Fibroblast of skin of left quadriceps (primary cell): ENCODE data around the gene ABCA7.
"Not testable (repeated sequence)": the region's sequence is repeated elsewhere in the genome, so short reads cannot be mapped to it uniquely, and the experiment has no call there.

Source experiments
- DNase-seq, 2 experiments: peaks; one replicate each; pipeline ENCODE4 v3.0.0-alpha.2; 2013; ENCODE audit warnings: low read depth in 2 of 2

ABCA7 gene

DNA sequence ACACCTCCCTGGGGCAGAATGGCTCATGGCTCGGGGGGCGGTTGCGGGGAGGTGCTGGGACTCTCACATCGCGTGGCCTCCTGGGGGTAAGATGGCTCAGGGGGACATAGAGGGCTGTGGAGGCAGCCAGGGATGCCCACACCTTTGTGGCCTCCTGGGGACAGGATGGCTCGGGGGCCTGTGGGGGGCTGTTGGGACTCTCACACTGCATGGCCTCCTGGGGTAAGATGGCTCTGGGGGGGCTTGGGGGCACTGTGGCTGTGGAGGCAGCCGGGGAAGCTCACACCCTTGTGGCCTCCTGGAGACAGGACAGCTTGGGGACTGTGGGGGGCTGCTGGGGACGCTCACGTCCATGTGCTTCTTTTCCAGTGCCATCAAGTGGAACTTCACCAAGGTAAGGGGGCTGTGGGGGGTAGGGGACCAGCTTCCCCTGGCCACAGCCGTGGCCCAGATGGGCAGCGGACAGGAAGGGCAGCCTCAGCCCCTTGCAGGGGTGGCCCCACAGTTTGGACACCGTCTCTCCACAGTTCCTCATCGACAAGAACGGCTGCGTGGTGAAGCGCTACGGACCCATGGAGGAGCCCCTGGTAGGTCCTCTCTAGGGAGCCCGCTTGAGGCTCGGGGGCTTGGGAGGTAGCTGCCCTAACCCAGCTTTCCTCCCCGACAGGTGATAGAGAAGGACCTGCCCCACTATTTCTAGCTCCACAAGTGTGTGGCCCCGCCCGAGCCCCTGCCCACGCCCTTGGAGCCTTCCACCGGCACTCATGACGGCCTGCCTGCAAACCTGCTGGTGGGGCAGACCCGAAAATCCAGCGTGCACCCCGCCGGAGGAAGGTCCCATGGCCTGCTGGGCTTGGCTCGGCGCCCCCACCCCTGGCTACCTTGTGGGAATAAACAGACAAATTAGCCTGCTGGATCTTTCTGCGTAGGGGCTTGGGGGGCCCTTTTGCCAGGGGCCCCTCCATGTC lies 66.2 kb downstream of the ABCA7 start:
- DNase-seq = no peak

DNA sequence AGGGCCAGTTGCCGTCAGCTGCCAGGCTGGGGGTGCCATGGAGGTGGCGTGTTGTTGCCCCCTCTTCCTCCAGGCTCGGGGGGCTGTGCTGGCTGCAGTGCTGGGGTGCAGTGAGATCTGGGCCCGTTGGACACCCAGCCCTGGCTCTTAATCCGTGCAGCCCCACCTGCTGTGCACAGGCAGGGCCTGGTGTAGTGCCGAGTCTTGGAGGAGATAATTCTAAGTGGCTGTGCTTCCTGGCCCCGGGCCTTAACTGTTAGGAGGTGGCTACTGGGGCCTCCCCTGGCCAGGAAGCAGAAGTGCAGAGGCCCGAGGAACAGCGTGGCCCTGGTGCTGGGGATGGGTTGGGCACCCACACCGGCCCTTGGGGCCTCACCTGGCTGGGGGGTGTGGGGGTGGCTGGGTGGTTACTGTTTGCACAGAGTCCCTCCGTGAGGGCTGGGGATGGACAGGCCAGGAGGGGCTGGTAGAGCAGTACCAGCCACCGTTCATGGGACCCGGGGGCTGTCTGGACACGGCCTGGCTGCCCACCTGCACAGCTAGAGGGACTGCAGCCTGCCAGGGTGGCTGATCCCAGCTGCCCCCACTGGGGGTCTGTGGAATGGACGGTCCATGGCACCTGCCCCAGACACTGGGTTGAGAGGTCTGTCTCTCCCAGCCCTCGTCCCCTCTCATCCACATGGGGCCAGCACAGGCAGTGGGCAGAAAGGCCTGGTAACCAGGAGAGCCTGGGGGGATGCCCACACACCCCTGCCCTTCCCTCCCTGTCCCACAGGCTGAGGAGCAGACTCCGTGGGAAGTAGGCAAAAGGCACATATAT lies 67.1 kb downstream of the ABCA7 start:
- no peak for DNase-seq

DNA sequence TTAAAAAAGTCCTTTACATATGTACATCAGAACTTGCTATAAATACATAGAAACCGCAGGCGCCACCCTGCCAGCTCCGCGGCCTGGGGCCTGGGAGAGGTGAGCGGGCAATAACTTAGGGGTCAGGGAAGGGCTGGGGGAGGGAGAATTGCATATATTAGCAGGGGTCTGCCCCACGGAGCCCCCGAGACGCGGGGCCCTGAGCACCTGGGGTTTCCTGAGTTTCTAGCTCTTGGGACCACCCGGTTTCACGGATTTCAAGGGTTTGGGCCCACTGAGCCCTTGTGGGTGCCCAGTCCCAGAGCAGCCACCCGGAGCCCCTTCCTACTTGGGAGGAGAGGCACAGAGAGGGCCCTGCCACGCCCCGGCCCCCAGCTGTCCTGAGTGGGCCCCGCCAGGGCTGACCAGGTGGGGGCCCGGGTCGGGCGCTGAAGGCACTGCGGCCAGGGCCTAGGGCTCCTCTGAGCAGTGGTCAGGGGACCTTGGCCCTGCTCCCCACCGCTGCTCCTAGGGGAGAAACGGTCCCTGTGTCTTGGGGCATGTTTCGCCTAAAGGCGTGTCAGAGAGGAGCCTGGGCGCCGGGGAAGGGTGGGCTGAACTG lies 67.9 kb downstream of the ABCA7 start:
- DNase-seq = no peak

DNA sequence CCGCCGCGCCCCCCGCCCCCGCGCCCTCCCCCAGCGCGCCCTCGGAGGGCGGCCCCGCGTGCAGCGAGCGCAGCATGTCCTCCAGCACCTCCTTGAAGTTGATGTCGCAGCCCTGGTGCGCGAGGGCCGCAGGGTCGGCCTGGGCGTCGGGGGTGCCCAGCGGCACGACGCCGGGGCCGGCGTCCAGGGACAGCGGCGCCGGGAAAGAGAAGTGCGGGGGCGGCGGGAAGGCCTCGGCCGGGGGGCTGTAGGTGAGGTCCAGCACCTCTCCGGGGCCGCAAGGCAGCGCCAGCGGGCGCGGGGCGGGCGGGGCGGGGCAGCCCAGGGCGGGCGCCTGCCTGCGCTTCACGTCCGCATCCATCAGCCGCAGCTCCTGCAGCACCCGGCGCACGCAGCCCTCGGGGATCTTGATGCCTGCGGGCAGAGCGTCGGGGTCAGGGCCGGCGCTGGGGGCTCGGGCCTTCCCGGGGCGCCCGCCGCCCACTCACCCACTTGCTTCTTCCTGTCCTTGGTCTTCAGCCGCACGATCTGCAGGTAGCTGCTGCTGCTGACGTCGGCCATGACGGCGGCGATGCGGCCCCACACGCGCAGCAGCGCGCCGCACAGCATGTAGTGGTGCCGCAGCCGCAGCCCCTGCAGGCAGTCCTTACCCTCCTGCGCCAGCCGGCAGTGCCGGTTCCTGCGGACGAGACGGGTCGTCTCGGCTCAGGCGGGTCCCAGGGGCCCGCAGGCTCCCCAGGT lies 68.6 kb downstream of the ABCA7 start:
- no peak for DNase-seq

DNA sequence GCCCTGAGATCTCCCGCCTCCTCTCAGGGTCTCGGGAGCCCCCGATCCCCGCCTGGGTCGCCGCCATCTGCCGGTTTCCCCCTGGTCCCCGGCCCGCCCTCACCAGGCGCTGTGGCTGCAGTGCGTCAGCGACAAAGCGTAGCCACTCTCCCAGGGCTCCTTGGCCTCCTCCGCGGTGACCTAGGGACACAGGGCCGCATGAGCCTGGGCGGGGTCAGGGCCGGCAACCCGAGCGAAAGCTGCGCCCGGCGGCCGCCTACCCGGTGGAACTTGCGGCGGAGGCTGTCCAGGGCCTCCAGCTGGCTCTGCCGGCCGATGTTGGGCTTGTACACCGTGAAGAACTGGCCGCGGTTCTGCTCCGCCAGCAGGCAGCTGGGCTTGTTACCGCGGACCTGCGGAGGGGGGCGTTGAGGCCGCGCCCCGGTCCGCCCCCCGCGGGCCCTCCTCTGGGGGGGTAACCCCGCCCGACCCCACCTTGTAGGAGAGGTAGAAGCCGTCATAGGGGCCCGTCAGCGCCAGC lies 69.2 kb downstream of the ABCA7 start:
- no peak for DNase-seq

DNA sequence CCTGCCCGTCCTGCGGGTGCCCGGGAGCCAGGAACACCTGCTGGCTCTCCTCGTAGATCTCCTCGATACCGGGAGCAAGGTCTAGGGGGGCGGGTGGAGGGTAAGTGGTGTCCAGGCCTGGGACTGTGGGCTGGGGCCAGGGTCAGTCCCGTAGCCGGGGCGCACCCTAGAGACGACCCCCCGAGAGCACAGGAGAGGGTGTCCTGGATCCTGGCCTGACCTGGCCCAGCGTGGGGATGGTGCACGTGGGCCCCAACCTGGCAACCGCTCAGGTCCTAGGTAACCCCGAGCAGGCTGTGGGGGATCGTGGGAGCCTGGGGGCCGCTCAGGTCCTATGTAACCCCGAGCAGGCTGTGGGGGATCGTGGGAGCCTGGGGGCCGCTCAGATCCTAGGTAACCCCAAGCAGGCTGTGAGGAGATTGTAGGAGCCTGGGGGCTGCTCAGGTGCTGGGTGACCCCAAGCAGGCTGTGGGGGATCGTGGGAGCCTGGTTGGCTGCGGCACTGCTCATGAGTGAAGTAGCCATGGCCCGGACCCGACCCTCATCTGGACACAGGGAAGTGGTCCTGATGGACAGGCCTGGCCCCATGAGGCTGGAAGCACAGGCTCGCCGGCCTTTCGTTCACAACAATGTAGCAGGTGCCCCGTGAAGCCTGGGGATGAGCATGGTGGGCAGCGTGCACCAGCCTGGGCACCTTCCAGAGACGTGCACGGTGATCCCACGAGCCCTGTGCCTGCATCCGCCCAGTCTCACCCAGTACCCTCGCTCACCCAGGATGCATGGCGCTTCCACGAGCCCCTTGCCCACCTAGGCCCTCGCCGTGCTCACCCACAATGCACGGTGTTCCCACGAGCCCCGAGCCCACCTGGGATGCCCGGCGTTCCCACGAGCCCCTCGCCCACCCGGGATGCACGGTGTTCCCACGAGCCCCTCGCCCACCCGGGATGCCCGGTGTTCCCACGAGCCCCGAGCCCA lies 70.1 kb downstream of the ABCA7 start:
- no peak for DNase-seq

DNA sequence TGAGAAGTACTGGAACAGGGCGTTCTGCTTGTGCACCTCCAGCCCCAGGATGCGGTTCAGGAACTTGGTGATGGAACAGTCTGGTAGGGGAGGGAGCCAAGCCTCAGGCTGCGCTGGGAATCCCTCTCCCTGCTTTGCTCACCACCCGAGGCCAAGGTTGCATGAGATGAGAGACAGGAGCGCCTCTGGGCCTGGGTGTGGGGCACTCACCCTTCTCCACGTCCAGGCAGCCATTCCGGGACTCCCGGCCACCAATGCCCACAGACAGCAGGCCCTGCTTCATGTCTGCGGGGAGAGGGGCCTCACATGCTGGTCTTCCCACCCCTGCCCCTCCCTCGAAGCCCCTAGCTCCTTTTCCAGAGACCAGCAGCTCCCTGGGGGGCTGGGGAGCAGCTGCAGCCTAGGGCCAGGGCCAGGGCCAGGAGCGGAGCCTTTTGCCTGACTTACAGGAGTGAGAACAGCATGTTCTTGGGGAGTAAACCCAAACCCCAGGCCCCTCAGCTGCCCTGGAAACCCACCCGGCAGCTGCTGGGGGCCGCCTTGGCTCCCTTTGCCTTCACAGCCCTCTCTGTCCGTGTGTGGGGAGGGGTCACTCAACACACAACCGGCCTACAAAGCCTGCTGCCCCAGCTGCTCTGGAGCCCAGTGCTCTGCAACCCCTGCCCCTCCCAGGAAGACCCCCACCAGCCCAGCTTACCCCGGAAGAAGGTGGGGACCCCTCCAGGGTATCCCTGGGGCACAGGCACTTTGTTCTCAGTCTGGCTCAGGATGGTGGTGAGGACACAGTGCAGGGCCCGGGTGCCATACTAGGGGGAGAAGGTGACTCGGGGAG lies 71.1 kb downstream of the ABCA7 start:
- DNase-seq = no peak

DNA sequence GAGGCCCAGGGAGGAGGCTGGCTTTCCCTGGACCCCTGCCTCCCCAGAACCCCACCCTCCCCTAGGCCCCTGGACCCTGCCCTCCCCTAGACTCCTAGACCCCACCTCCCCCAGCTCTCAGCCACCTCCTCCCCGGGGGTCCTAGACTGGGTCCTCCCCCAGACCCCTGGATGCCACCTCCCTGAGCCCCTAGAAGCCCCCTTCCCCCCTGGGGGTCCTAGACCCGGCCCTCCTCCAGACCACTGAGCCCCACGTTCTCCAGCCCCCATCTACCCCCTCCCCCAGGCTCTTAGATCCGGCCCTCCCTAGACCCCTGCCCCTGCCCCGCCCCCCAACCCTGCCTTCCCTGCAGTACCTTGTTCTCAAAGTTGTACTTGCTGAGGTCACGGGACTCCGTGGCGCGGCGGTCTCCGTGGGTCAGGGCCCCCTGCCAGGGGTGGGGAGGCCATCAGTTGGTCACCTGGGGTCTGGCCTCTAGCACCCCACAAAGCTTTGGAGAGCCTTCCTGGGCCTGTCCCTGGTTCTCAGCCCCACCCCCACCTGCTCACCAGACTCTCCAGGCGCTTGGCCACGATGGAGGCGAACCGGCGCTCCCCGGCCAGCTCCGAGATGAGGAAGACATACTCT lies 71.8 kb downstream of the ABCA7 start:
- DNase-seq = no peak

DNA sequence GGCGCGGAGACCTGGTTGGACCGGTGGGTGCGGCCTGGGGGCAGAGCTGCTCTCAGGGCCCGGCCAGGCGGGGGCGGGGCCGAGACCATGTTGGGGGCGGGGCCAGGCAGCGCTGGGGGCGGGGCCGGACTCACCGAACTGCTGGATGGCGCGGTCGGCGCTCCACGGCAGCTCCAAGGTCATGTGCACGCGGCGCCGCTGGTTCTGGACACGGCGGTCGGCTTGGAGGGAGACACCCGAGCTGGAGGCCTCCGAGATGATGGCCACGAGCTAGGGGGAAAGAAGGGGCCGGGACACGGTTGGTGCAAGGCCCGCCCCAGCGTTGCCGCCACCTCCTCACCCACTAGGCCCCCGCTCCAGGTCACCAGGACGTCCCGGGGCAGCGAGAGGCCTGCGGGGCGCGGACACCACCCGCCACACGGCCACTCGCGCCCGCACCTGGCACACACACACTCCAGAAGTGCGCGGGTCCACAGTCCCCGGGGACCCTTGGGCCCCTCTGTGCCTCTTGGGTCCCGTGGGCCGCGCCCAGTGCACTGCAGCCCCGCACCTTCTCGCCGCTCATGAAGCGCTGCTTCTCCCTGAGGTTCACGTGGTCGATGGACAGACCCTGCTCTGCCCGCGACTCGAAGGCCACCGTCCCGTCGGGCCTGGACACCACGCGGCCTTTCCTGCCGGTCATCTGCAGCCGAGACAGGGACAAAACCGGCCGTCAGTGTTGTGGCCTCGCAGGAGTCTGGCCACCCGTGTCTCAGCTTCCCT lies 72.5 kb downstream of the ABCA7 start:
- no peak for DNase-seq

DNA sequence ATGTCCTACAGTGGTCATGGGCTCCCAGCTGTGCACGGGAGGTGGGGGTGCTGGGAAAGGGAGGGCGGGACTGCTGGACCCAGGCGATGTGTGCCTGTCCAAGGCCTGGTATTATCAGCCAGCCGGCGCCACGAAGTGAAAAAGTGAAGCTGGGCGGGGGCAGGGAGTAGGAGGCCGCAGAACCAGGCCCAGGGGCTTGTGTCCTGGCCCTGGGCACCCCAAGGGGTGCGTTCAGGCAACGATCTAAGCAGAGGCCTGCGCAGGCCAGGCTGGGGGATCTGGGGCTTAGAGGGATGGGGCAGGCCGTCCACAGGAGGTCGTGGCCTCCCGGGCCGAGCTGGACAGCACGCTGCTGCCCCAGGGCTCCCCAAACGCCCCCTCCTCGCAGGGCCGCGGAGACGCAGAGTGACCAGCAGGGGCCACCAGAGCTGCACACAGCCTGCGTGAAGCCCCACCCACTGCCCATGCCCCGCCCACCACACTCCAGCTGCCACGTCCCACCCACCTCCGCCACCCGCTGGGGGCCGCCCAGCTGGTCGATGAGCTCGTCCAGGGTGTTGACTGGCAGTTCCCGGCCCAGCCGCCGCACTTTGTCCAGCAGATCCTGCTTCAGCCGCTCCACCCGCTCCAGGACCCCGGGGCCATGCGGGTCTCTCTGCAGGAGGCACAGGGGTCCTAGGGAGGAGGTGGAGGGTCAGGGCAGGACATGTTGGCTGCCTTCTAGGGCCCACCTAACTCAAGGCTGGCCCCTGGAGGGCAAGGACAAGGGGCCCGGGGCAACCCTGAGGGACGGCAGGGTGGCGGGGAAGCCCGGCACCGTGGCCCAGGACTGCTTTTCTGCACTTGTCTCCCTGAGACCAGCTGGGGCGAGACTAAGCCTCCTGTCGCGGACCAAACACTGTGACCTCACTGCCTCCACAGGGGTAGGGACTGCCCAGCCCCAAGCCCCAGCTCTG lies 73.4 kb downstream of the ABCA7 start:
- DNase-seq = peak; percentile 77 to 78

DNA sequence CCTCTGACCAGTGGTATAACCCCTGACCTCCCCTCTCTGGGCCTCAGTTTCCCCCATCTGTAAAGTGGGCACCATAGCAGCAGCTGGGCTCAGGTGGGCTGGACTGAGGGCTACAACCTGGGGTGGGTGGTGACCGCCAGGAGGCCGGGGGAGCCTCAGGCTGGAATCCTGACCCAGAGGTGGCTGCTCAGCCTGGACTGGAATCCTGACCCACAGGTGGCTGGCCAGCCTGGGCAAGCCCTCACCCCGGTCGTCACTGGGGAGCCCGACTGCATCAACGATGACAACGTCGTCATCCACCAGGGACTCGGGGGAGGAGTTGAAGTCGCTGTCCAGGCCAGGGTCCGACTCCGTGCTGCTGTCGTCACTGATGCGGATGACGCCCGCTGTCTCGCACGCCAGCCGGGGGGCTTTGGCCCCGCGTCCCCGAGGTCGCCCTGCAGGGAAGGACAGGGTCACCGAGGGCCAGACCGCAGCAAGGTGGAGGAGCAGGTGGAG lies 74.1 kb downstream of the ABCA7 start:
- DNase-seq = no peak

DNA sequence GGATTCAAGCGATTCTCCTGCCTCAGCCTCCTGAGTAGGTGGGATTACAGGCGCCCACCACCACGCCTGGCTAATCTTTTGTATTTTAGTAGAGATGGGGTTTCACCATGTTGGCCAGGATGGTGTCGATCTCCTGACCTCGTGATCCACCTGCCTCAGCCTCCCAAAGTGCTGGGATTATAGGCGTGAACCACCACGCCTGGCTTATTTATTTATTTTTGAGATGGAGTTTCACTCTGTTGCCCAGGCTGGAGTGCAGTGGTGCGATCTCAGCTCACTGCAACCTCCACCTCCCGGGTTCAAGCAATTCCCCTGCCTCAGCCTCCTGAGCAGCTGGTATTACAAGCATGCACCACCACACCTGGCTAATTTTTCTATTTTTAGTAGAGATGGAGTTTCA lies 74.8 kb downstream of the ABCA7 start:
- not testable (repeated sequence) for DNase-seq
